Measurements from ENCODE around the gene NFIC.
"Not testable (repeated sequence)": the region's sequence is repeated elsewhere in the genome, so short reads cannot be mapped to it uniquely, and the experiment has no call there.

Gene NFIC

GRCh38 chr19:3365836-3366752 is at the start of gene NFIC:
NFIC (plus strand) TSS chr19:3366583; CDS start chr19:3366637, 54 bp downstream.
- no peak for DNase-seq (ENCODE audit: low read depth)

GRCh38 chr19:3316659-3317207 is 49.6 kb upstream of the NFIC start:
- no peak for DNase-seq (ENCODE audit: low read depth)

- no peak for DNase-seq (ENCODE audit: low read depth)
Measured at GRCh38 chr19:3319643-3320353, 46.6 kb upstream of the NFIC start.

GRCh38 chr19:3320354-3320670 is 46.1 kb upstream of the NFIC start:
- no peak for DNase-seq (ENCODE audit: low read depth)

GRCh38 chr19:3320853-3321252 is 45.5 kb upstream of the NFIC start:
- DNase-seq (ENCODE audit: low read depth): no peak

GRCh38 chr19:3321696-3322095 is 44.7 kb upstream of the NFIC start:
- DNase-seq (ENCODE audit: low read depth): no peak

- no peak for DNase-seq (ENCODE audit: low read depth)
Measured at GRCh38 chr19:3322199-3322978, 44.0 kb upstream of the NFIC start.

DNA sequence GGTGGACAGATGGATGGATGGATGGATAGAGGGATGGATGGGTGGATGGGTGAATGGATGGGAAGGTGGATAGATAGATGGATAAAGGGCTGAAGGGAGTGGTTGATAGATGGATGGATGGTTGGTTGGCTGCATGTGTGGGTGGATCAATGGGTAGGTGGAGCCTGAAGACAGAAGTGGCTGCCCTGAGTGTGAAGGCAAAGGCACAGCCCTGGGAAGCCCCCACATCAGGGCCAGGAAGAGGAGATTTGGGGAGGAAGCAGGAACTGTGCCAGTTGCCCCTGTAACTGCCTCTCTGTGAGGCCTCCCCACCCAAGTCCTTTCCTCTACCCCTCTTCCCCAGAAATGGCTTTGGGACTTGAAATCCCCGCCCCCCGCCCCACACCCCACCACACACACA is 43.4 kb upstream of the NFIC start:
- DNase-seq (ENCODE audit: low read depth): no peak

GRCh38 chr19:3323658-3324057 is 42.7 kb upstream of the NFIC start:
- no peak for DNase-seq (ENCODE audit: low read depth)

GRCh38 chr19:3324405-3324856 is 42.0 kb upstream of the NFIC start:
- peak; percentile 65 for DNase-seq (ENCODE audit: low read depth)

- DNase-seq (ENCODE audit: low read depth): no peak
Measured at GRCh38 chr19:3325451-3325850, 40.9 kb upstream of the NFIC start.

DNA sequence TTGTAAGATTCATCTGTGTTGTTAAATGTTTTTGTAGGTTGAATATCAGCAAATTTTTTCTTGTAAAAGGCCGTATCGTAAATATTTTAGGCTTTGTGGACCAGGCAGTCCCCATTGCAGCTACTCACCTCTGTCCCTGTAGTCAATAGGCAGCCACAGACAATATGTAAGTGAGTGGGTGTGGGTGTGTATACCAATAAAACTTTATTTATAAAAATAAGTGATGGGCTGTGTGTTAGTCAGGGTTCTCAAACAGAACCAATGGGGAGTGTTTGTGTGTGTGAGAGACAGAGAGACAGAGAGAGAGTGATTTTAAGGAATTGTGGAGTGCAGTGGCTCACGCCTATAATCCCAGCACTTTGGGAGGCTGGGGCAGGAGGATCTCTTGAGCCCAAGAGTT is 37.6 kb upstream of the NFIC start:
- no peak for DNase-seq (ENCODE audit: low read depth)

- no peak for DNase-seq (ENCODE audit: low read depth)
Measured at GRCh38 chr19:3330047-3330446, 36.3 kb upstream of the NFIC start.

DNA sequence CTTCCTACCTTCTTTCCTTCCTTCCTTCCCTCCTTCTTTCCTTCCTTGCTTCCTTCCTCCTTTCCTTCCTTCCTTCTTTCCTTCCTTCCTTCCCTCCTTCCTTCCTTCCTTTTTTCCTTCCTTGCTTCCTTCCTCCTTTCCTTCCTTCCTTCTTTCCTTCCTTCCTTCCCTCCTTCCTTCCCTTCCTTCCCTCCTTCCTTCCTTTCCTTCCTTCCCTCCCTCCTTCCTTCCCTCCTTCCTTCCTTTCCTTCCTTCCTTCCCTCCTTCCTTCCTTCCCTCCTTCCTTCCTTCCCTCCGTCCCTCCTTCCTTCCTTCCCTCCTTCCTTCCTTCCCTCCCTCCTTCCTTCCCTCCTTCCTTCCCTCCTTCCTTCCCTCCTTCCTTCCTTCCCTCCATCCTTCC is 34.2 kb upstream of the NFIC start:
- DNase-seq (ENCODE audit: low read depth): not testable (repeated sequence)

DNA sequence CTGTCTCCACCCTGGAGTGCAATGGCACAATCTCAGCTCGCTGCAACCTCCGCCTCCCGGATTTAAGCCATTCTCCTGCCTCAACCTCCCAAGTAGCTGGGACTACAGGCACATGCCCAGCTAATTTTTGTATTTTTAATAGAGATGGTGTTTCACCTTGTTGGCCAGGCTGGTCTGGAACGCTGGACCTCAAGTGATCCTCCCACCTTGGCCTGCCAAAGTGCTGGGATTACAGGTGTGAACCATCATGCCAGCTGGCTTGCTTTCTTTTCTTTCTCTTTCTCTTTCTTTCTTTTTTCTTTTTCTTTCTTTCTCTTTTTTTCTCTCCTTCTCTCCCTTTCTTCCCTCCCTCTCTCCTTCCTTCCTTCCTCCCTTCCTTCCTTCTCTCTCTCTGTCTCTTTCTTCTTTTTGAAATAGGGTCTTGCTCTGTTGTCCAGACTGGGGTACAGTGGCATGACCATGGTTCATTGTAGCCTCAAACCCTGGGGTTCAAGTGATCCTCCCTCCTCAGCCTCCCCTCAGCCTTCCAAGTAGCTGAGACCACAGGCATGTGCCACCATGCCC is 33.3 kb upstream of the NFIC start:
- DNase-seq (ENCODE audit: low read depth): no peak

GRCh38 chr19:3333662-3334061 is 32.7 kb upstream of the NFIC start:
- DNase-seq (ENCODE audit: low read depth): no peak

DNA sequence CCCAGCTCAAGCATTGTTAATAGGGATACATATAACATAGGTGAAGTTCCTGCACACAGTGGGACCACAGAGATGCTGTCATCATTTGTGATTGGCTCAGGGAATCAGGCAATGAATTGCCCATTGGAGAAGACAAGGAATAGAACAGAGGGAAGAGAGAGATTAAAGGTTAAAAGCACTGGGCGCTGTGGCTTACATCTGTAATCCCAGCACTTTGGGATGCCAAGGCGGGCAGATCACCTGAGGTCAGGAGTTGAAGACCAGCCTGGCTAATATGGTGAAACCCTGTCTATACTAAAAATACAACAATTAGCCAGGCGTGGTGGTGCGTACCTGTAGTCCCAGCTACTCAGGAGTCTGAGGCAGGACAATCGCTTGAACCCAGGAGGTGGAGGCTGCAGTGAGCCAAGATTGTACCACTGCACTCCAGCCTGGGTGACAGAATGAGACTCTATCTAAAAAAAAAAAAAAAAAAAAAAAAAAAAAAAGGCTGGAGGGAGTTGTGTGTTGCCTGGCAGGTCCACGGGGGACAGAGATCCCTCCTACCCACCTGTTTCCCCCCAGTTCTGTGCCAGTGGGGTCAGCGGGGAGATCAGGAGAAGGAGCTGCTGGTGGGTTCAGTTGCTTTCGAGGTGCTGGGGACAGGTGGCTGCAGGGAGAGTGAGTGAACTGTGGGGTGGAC is 31.5 kb upstream of the NFIC start:
- not testable (repeated sequence) for DNase-seq (ENCODE audit: low read depth)

DNA sequence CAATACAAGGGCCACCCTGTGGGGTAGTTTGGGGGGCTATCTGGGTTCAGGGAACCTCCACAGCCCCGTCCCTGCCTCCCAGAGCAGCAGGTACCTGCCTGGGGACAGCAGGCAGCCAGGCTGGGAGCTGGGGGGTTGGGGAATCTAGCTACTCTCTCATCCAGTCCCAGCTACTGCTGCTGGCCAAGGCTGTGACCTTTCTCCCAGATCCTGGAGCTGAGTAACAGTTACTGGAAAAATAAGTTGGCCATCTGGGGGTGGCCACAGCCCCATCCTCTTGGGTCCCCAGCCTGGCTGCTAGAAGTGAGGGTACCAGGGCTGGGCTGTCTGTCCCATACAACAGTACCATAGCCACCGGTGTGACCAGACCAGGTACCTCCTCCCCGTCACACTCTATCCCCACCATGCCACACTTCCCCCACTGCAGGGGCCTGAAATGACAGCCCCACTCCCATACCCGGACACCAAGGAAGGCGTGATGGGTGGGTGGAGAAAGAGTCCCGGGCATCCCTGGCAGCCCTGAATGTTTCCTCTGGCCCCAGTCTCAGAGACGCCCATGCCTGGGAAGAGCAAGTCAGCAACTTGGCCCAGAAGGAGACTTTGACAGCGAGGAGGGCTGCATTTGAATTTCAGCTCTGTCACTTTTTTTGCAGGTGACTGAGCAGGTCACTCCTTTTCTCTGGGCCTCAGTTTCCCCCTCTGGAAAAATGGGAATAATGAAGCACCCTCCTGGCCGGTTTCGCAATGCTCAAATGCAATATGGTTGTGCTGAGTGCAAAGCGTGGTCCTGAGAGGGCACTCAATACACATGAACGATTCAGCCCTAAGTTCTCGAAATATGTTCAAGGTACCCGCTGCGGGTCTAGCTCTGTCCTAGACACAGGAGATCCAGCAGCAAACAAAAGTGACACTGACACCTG is 30.7 kb upstream of the NFIC start:
- DNase-seq (ENCODE audit: low read depth): no peak

DNA sequence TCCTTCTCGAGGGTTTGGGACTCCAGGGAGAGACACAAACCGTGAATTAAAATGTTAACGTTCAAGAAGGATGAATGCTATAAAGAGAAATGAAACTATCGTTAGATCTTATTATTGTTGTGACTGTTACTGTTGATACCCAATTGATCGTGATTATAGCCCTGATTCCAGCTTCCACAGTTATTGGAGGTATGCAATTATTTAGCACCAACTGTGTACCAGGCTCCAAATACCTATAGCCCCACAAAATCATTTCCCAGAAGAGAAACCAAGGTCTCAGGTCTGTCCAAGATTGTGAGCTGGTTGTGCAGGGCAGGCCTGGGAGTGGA is 30.1 kb upstream of the NFIC start:
- DNase-seq (ENCODE audit: low read depth): no peak

Data from stimulated activated CD8-positive, alpha-beta memory T cell treated with anti-CD3 and anti-CD28 coated beads, Interleukin-4, amount 100 ng/mL, for 24 hours (primary cell).